DND-41 (cell line): ENCODE data around the gene PDXDC1.
"Not testable (repeated sequence)": the region's sequence is repeated elsewhere in the genome, so short reads cannot be mapped to it uniquely, and the experiment has no call there.

ENCODE experiments used
- CTCF ChIP-seq: IDR thresholded peaks from 2 replicates; pipeline ENCODE4 v1.5.1; 2012; ENCODE audit warnings: borderline replicate concordance, low read length, moderate library complexity, mild to moderate bottlenecking; ENCODE audit not compliant: poor library complexity, severe bottlenecking; ENCODE audit errors: extremely low read depth
- EZH2 ChIP-seq: IDR thresholded peaks from 3 replicates; pipeline ENCODE4 v1.6.1; 2012; ENCODE audit warnings: borderline replicate concordance, low read depth, mild to moderate bottlenecking, moderate library complexity, low read length, inconsistent platforms; ENCODE audit not compliant: severe bottlenecking

GRCh38 chr16:14988661-14989191 is 13.9 kb downstream of the PDXDC1 start:
- not testable (repeated sequence) for TF ChIP-seq CTCF, EZH2
